Esophagus squamous epithelium (tissue), 5 donors: Measurements from ENCODE around the gene ZMIZ1. TPM values are rescaled to one million over a fixed set of nuclear protein-coding genes. Genes with fewer than 3 reads are reported as not detected.

ENCODE experiments used
- DNase-seq: peaks from one replicate; lab custom pipeline; 2025; lab: John Stamatoyannopoulos, UW
- H3K27ac ChIP-seq, 4 donors: fragments of 200-600 bp; sonication (generic); one replicate each; pipeline ENCODE4 v1.5.1; 2016 to 2019; ENCODE audit warnings: mild to moderate bottlenecking in 1 of 4
- H3K27me3 ChIP-seq, 4 donors: fragments of 200-600 bp; sonication (generic); 1 replicate in 3 of 4; 2 replicates in 1 of 4; pipeline versions ENCODE4 v1.5.1 to v1.6.0; 2017 to 2021; ENCODE audit warnings: antibody characterized with exemption in 1 of 4
- H3K36me3 ChIP-seq, 3 donors: fragments of 200-600 bp; sonication (generic); one replicate each; pipeline ENCODE4 v1.5.1; 2016 to 2019
- H3K4me1 ChIP-seq, 3 donors: fragments of 200-600 bp; sonication (generic); one replicate each; pipeline ENCODE4 v1.5.1; 2017 to 2019
- H3K4me3 ChIP-seq, 4 donors: fragments of 200-600 bp; sonication (generic); 1 replicate in 3 of 4; 2 replicates in 1 of 4; pipeline ENCODE4 v1.5.1; 2016 to 2019; ENCODE audit warnings: mild to moderate bottlenecking in 2 of 4, moderate library complexity in 1 of 4
- H3K9me3 ChIP-seq, 3 donors: fragments of 200-600 bp; sonication (generic); one replicate each; pipeline ENCODE4 v1.5.1; 2016 to 2019
- POLR2A ChIP-seq, 4 donors: fragments of 450-650 bp; IDR thresholded peaks; one replicate each; pipeline ENCODE4 v1.6.1; 2017; ENCODE audit warnings: antibody characterized with exemption in 4 of 4, mild to moderate bottlenecking in 4 of 4, moderate library complexity in 3 of 4
- WGBS, 2 donors: methylation state at CpG; one replicate each; pipeline ENCODE4 v1.1.5; 2018; 5-methylcytosine and 5-hydroxymethylcytosine counted together
- intact Hi-C: fragments of 100-400 bp; cut with DNase I; formaldehyde crosslinking; loops from one replicate; pipeline ENCODE4 v1.15.0; 2022
- total RNA-seq, 4 donors: library from RNA; depleted of rRNA; stranded (reverse); fragments of >200 nt; gene quantifications; one replicate each; pipeline ENCODE4 v1.1.0, GENCODE V29; 2016
- TF ChIP-seq, protein P1 (sequence below), 6 experiments: fragments of 450-650 bp in 4 of 6; fragments of 200-600 bp in 2 of 6; sonication (generic) in 2 of 6; IDR thresholded peaks; one replicate each; pipeline ENCODE4 v1.5.1; 2016 to 2019; ENCODE audit warnings: antibody characterized with exemption in 6 of 6, mild to moderate bottlenecking in 4 of 6, moderate library complexity in 4 of 6
- donor health status: DM: yes; HTN: yes; CAD: no.

ZMIZ1 gene
- total RNA-seq, 4 donors from 2014 or later = 28.2 to 79.5 (median 40.4) TPM

DNA sequence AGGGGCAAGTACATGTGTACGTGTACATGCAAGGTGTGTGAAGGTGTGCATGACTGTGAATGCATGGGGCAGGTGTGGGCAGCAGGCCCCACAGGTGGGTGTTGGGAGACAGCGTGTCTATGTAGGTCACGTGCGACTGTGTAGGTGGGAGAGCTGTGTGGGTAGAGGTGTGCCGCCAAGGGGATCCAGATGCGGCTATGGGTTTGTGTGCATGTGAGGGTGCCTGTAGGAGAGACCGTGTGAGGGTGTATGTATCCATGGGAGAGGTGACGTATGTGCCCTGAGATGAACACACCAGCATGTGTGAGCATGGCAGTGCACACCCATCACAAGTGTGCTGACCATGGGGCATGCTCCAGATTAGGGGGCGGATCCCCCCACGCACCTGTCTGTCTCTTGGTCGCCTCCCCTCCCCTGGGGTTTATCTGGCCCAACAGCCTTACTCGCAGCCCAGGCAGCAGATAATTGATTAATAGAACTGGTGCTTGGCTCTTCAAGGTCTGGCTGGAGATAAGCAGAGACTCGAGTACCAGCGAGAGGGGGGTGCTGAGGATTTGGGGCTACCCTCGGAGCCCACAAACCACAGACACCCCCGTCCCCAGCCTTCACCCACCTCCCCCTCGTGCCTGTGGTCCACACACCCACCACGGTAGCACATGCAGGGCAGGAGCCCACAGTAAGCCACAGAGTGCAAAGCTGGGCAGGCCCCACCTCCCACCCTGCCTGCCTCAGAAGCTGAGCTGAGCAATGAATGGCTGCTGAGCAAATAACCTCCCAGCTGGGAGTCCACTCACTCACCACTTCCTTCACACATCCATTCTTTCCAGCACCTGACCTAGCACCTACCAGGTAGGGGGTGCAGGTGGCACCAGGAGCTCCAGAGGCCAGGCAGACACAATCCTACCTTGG is 41.4 kb upstream of the ZMIZ1 start:
- TF ChIP-seq POLR2A (IDR thresholded peaks at IDR 0.05) = no peak
- TF ChIP-seq, protein P1, sequence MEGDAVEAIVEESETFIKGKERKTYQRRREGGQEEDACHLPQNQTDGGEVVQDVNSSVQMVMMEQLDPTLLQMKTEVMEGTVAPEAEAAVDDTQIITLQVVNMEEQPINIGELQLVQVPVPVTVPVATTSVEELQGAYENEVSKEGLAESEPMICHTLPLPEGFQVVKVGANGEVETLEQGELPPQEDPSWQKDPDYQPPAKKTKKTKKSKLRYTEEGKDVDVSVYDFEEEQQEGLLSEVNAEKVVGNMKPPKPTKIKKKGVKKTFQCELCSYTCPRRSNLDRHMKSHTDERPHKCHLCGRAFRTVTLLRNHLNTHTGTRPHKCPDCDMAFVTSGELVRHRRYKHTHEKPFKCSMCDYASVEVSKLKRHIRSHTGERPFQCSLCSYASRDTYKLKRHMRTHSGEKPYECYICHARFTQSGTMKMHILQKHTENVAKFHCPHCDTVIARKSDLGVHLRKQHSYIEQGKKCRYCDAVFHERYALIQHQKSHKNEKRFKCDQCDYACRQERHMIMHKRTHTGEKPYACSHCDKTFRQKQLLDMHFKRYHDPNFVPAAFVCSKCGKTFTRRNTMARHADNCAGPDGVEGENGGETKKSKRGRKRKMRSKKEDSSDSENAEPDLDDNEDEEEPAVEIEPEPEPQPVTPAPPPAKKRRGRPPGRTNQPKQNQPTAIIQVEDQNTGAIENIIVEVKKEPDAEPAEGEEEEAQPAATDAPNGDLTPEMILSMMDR (IDR thresholded peaks at IDR 0.05) = no peak
- no peak for DNase-seq
- Histone ChIP-seq H3K4me1 (peaks cover 0 to 30% (median 3%) of the 10 kb centered on the region in 3 donors), H3K27me3 (no peaks in the 10 kb centered on the region), H3K9me3 (no peaks in the 10 kb centered on the region), H3K4me3 (no peak overlapping the region), H3K27ac (no peak overlapping the region), H3K36me3 (no peaks in the 10 kb centered on the region)
- 41 to 72% methylated on average over 9 to 10 of the region's 18 CpGs for WGBS, 2 donors
- intact Hi-C loops = no loop called here

DNA sequence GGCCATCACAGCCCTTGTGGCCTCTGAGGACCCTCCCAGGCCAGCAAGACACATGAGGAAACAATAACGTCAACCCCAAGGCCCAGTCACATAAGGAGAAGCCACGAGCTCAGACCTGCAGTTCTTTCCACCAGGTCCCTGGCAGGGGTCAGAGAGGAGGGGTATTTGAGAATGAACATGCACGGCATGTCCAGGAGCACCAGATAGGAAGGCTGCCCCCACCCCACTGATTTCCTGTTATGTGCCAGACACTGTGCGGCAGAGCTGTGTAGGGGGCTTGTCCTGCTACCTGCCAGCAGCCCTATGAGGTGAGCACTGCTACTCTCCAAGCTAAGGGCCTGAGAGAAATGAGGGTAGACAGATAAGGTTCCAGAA is 40.7 kb upstream of the ZMIZ1 start:
- TF ChIP-seq POLR2A (IDR thresholded peaks at IDR 0.05) = no peak
- TF ChIP-seq, protein P1 (IDR thresholded peaks at IDR 0.05) = no peak
- no peaks in the 10 kb centered on the region for H3K36me3 ChIP-seq
- DNase-seq = no peak
- H3K4me3 ChIP-seq = no peak overlapping the region
- intact Hi-C loops = no loop called here
- WGBS, 2 donors = 69% methylated on average over 2 of the region's 4 CpGs; no CpG with 5 or more reads in 1 of the 2 donors
- peaks cover 0 to 23% (median 3%) of the 10 kb centered on the region in 3 donors for H3K4me1 ChIP-seq
- H3K27ac ChIP-seq = no peak overlapping the region
- no peaks in the 10 kb centered on the region for H3K27me3 ChIP-seq
- H3K9me3 ChIP-seq = no peaks in the 10 kb centered on the region

GRCh38 chr10:79028451-79029010 is 40.2 kb upstream of the ZMIZ1 start:
- Histone ChIP-seq H3K4me1 (peaks cover 0 to 19% (median 2%) of the 10 kb centered on the region in 3 donors), H3K9me3 (no peaks in the 10 kb centered on the region), H3K36me3 (no peaks in the 10 kb centered on the region), H3K27me3 (no peaks in the 10 kb centered on the region), H3K4me3 (no peak overlapping the region), H3K27ac (no peak overlapping the region)
- TF ChIP-seq, protein P1 (IDR thresholded peaks at IDR 0.05) = no peak
- no peak for TF ChIP-seq POLR2A (IDR thresholded peaks at IDR 0.05)
- no peak for DNase-seq
- intact Hi-C loops = no loop called here
- 79 to 82% methylated on average over 4 to 5 of the region's 5 CpGs for WGBS, 2 donors

GRCh38 chr10:79029478-79030390 is 39.0 kb upstream of the ZMIZ1 start:
- no peak for DNase-seq
- H3K4me1 ChIP-seq = peaks cover 0 to 8% (median 0%) of the 10 kb centered on the region in 3 donors
- H3K27ac ChIP-seq = no peak overlapping the region
- no peaks in the 10 kb centered on the region for H3K36me3 ChIP-seq
- H3K9me3 ChIP-seq = no peaks in the 10 kb centered on the region
- 78 to 91% methylated on average over 8 to 12 of the region's 12 CpGs for WGBS, 2 donors
- intact Hi-C loops = no loop called here
- no peaks in the 10 kb centered on the region for H3K27me3 ChIP-seq
- H3K4me3 ChIP-seq = no peak overlapping the region
- TF ChIP-seq, protein P1 (IDR thresholded peaks at IDR 0.05) = no peak
- TF ChIP-seq POLR2A (IDR thresholded peaks at IDR 0.05) = no peak
